HL-60 (cell line): ENCODE measurements around the gene MAD1L1.

Experiments used
- DNase-seq, 2 experiments: peaks; one replicate each; pipeline ENCODE4 v3.0.0-alpha.2; 2010 to 2020; ENCODE audit warnings: low read depth in 1 of 2, low spot score in 1 of 2
- H3K27ac ChIP-seq: fragments of 250-450 bp; sonication (Bioruptor Pico); replicated peaks from 2 replicates; pipeline ENCODE4 v1.5.1; 2020; ENCODE audit warnings: mild to moderate bottlenecking, moderate library complexity
- H3K27me3 ChIP-seq: fragments of 250-450 bp; sonication (Bioruptor Pico); 2 replicates; pipeline ENCODE4 v1.5.1; 2021; ENCODE audit warnings: mild to moderate bottlenecking, moderate library complexity; ENCODE audit not compliant: insufficient read depth, poor library complexity, severe bottlenecking
- H3K4me3 ChIP-seq: replicated peaks from 2 replicates; pipeline ENCODE4 v1.5.1; 2011; ENCODE audit warnings: mild to moderate bottlenecking, control low read depth, low read length; ENCODE audit not compliant: insufficient read depth
- CTCF ChIP-seq: IDR thresholded peaks from one replicate; pipeline ENCODE4 v1.5.1; 2011; ENCODE audit warnings: low read length, control low read depth, inconsistent platforms; ENCODE audit not compliant: insufficient read depth
- GABPA ChIP-seq: IDR thresholded peaks from 2 replicates; pipeline ENCODE4 v1.6.1; 2012; ENCODE audit warnings: low read depth
- POLR2AphosphoS5 ChIP-seq: IDR thresholded peaks from 2 replicates; pipeline ENCODE4 v1.6.1; 2012; ENCODE audit warnings: low read depth
- REST ChIP-seq: IDR thresholded peaks from 2 replicates; pipeline ENCODE4 v1.6.1; 2012; ENCODE audit warnings: low read depth; ENCODE audit not compliant: insufficient replicate concordance
- SPI1 ChIP-seq: IDR thresholded peaks from 2 replicates; pipeline ENCODE4 v1.6.1; 2012; ENCODE audit warnings: low read depth, mild to moderate bottlenecking, borderline replicate concordance

MAD1L1 gene

DNA sequence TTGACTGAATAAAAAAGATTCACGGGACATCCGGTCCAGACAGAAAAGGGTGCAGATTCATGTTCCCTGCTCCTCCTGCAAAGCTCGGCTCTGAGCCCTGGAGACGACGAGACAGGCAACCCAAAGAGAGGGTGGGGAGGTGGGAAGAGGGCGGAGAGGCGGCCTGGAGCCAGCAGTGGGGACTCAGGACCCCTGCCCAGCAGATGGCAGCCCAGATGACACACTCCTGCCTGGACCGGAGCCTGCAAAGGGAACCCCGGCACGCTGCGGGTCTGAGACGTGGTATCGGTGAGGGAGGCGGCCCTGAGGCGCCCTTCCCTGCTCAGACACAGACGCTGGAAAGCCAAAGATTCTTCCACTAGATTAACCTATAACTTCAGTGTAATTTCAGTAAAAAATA, 311.9 kb downstream of the MAD1L1 start:
- Histone ChIP-seq H3K27me3 (no peaks in the 10 kb centered on the region), H3K27ac (peak overlapping the region; percentile 69), H3K4me3 (no peak overlapping the region)
- TF ChIP-seq CTCF, result no peak
- no peak for TF ChIP-seq GABPA
- no peak for TF ChIP-seq REST
- DNase-seq, result no peak

- H3K4me3 ChIP-seq, result no peak overlapping the region
- no peaks in the 10 kb centered on the region for H3K27me3 ChIP-seq
- TF ChIP-seq GABPA (peak; percentile 37; the same call in 1 of the 2 replicates), CTCF (no peak), SPI1 (peak; percentile 83), REST (no peak), POLR2AphosphoS5 (peak; percentile 49; the same call in 1 of the 2 replicates)
- peak; percentile 37 to 83 for DNase-seq
- H3K27ac ChIP-seq, result peak overlapping the region; percentile 69
Measured at GRCh38 chr7:1920266-1920681, 312.5 kb downstream of the MAD1L1 start.

GRCh38 chr7:1919539-1920265, 313.0 kb downstream of the MAD1L1 start:
- Histone ChIP-seq H3K27me3 (no peaks in the 10 kb centered on the region), H3K4me3 (no peak overlapping the region), H3K27ac (peak overlapping the region; percentile 69)
- peak in 1 of 2 experiments; percentile 48 for DNase-seq
- no peak for TF ChIP-seq GABPA
- TF ChIP-seq SPI1, result no peak
- no peak; the same call in 1 of the 2 replicates for TF ChIP-seq POLR2AphosphoS5
- TF ChIP-seq REST, result no peak
- no peak for TF ChIP-seq CTCF
